ENCODE results near the gene TPPP2.

The TPPP2 gene

DNA sequence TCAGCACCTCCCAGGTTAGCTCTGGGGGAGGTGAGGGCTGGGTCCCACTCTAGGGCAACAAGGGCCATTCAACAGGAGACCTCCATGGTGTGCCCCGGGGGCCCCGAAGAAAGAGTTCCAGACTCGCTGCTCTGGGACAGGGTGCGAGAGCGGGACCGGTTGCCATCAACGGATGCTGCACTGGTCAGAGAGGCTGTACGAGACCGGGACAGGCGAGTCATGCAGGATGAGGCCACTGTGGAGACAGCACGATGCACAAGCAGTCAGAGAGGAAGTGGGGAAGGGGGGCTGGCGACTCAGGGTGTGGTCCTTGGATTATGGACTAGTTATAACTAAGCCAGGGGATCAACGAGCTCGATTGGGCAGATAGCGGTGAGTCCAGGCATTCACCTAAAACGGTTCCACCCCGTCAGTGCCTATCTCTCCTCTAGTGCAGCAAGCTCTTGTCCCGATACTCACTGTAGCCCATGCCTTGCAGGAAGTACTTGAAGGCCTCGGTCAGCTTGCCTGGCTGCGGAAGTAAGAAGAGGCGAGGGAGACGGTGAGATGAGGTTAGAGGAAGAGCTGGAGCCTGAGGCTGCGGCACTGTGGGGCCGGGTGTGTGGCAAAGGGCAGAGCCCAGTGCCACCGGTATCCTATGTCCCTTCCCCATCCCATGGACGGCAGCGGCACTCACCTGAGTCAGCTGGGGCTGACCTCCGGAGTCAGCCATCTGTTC is 12.3 kb upstream of the TPPP2 start:
- no peak for DNase-seq (ENCODE audit: low read depth)

DNA sequence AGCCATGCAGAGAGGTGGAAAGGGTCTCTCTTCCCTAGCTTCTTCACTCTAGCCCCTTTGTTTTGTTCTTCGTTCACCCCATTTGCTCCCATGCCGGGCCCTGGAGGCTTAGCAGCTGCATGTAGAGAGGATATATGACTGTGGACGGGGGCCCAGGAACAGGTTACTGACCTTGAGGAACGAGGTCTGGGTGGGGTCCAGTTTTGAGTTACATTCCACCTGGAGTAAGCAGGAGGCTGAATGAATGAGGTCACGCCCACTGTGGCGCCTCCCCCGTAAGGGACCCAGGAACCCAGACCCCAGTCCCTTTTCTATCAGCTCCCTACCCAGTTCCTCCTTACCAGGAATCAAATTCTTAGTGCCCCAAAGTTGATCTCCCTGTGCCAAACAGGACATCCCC is 11.7 kb upstream of the TPPP2 start:
- no peak for DNase-seq (ENCODE audit: low read depth)

DNA sequence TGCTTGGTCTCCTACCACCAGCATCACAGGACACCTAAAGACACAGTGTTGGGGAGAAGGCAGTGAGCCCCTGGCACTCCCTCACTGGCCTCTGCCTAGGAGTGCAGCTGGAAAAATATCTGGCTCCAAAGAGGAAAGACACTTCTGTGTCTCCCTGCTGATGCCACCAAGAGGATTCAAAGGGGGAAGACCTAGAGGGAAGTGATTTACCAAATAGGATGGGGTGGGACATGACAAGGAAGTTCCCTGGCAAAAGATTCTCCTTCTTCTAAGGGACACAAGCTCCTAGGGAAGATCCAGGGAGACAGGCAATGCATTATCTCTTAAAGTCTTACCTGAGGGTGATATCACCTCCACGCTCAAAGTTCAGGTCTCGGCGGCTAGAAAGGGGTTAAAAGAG is 11.2 kb upstream of the TPPP2 start:
- DNase-seq (ENCODE audit: low read depth) = no peak

DNA sequence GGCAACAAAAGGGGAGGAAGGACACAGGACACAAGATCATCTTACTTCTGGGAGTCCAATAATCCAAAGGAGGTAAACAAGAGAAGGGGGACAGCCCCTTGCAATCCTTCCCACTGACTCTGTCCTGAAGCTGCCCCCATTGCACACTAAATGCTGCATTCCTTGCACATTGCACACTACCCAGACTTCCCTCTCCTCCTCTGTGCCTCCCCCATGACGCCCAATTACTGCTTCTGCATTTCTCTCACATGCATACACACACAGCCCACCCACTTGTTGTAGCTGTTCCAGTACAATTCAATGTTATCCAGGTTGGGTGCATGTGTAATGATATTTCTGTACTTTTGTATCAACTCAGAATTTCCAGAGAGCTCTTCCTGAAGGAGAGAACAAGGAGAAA is 10.7 kb upstream of the TPPP2 start:
- no peak for DNase-seq (ENCODE audit: low read depth)

DNA sequence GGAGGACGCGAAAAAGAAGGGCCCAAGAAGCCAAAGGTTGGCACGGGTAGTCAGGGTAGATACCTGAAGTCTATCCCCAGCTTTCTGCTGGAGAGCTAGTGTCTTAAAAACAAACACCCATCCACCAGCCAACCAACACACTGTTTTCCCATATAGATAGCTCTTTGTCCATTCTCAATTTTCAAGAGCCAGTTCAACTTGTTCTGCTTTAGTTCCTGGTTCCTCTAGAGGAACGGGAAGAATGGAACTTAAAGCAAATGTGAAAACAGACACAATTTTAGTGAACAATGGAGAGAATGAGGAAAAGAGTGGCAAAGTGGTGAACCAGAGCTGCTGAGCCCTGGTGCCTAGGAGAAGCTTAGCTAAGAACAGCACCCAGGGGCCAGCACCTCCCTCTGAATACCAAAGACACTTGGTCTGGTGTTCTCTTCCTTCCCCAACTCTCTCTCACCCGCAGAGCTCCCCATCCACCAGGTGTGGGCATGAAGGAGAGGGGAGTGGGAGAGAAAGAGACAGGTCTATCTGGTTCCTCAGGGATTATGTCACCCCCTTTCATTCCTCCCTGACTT is 9.0 kb upstream of the TPPP2 start:
- DNase-seq (ENCODE audit: low read depth) = no peak

DNA sequence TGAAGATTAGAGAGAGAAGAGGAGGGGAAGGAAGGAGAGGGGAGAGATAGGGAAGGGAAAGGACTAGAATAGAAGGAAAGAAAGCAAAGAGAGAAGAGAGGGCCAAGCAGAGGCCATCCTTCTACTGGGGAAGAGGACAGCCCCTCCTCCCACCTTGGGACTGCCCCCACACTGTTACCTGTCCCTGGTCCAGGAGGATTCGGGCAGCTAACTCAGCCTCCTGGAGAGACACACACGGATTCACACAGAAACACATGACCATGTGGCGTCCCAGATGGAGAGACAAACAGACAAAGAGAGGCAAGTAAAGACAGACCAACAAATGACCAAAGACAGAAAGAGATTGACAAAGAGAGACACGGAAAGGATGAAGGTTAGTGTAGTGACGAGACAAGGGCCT is 7.3 kb upstream of the TPPP2 start:
- DNase-seq (ENCODE audit: low read depth) = no peak

DNA sequence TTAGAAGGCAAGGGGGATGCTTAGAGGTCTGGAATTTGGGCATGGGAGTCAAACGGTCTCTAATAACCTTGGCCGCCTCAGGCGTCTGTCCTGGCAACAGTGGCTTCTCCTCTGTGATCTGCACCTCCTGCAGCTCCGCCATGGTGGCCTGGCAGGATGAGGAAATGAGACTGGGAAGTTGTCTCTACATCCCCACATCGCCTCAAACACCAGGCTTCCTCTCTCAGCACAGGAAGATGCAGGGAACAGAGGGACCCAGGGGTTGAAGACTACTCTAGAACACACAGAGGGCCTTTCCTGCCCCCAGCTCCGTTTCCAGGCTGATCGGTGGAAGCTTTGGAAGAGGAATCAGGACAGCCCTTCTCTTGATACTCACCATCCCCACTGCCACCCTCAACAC is 6.8 kb upstream of the TPPP2 start:
- DNase-seq (ENCODE audit: low read depth) = no peak

DNA sequence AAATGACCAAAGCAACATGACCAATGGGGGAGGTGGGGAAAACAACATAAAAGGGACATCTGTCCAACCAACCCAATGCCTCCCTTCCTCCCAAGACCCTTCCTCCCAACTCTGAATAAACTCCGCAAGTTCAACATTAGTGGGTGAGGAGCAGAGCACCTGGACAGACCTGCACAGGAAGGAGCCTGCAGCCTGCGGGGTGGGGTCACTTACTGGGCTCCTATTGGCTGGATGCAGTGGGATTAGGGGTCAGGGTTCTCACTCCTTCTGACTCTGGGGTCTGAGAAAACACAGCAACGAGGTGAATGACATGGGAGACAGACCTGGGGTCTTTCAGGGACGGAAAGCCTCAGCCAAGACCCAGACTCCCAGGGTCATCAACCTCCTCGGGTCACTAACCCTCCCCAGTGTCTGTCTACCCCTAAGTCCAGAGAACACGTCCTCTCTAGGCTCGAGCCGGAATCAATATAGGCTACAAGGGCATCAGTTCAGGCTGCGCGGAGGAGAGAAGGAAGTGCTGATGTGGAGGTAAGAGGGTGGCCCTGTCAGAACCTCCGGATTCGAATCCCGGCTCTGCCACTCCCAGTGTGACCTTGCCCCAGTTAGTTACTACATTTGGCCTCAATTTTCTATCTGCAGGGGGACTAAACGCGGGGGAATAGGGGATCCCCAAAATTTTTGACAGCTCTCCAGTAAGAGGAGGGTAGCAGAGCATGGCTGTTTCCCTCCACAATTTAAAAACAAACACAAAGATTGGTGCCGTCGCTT is 6.0 kb upstream of the TPPP2 start:
- no peak for DNase-seq (ENCODE audit: low read depth)

DNA sequence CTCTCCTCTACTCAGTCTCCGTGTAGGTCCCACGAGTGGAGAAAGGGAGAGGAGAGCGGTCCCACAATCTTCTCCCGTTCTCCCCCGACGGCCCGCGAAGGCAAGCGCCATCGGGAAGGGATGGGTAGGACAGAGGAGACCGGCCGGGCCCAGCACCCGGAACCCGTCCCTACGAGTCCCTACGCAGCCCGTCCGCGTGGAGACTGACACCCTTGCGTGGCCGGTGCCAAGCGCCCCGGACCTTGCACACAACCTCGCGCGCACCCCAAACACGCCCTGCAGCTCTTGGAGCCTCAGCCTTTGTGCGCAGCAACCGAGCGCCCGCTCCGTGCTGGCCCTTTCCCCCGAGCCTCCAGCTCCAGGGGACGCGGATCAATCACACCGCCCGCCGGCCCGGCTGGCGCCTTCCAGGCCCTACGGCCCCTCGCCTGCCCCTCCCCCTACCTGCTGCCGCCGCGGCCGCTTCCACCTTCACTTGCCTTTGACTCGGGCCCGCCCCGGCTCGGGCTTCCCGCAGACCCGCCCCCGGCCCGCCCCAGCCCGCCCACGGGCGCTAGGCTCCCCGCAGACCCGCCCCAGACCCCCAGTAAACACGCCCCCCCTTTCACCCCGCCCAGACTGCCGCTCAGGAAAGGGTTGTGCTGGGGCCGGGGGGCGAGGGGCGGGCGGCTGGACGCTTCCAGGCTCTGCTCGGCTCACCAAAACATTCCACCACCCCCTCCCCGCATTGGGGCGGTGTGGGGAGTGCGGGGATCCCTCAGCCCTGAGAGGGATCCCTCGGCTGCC is 5.2 kb upstream of the TPPP2 start, which contains the start of gene NDRG2:
TSS of gene NDRG2 (minus strand) at position 477 of the 786 bp plus-strand sequence. CDS start 1,746 bp downstream, outside the sequence.
- no peak for DNase-seq (ENCODE audit: low read depth)

DNA sequence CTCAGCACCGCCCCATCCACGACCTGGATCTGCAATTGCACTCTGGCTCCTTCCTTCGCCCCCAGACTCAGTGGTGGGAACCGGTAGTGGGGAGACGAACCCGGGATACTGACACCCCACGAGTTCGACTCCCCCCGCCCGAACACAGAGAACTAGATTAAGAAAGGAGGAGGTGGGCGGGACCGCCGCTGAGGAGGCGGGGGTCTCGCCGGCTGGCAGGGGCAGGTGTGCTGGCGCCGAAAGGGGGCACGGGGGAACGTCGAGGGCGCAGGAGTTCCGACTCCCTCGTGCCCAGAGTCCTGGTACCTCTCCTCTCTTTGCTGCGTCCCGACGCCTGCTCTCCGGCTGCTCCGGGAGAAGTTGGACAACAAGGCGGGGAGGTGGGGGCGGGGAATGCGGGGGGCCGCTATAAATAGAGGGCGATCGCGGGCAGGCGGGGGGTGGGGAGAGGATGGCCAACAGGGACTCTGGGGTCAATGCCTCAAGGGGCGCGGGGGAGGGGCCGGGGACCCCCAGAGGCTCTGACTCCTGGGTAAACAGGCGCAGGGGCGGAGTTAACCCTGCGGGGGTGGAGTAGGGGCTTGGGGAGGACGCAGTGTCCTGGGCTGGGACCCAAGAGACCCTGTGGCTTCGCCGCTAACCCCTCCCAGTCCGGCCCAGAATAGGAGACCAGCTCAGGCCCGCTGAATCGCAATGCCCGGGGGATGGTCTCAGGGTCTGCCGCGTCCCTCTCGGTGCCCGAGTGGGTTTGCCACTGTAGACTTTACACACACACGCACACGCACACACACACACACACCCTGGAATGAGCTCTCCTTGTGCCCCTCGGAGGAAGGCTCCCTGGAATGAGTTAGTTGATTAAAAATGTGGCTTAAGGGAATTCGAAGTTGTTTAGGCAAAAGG is 4.4 kb upstream of the TPPP2 start:
- no peak for DNase-seq (ENCODE audit: low read depth)

DNA sequence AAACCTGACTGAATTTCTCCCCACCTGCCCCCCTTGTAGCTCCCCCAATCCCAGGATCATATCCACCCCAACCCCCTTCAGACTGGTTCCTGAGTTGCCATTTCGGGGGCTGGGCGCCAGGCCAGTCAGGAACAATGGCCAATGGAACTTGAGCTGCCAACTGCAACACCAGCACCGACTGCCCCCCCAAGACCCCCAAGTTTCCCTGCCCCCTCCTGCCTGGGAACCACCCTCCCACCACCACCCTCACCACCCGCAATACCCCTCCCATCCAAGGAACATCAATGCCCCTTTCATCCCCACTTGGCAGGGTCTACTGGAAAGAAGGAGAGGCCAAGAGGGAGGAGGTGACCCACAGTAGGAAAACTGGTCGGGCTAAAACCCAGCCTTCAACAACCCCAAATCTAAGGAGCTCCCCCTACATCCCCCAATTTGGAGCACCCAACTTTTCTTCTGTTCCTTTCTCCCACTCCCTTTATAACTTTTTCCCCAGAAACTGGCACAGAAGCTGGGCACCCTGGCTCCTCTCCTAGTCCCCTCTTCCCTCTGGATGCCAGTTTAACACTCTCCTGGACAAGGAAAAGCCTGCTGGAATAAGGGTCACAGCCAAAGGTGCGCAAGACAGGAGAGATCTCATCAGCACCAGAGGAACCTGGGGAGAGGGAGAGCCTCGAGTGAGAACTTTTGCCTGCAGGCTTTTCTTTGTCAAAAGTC is 3.6 kb upstream of the TPPP2 start:
- DNase-seq (ENCODE audit: low read depth) = no peak

DNA sequence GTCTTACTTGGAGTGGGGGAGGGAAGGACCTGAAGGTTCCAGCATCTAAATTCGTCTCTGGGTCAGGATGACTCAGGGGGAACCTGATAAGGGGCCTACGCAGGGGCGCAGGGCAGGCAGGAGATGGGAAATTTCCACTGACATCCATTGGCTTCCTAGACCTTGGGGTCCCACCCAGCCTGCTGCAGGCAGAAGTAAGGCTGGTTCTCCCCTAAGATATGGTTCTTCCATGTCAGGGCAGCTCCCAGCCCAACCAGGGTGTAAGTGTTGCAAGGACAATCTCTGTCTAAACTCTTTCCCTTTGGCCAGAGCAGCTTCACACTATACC is 3.1 kb upstream of the TPPP2 start:
- no peak for DNase-seq (ENCODE audit: low read depth)

DNA sequence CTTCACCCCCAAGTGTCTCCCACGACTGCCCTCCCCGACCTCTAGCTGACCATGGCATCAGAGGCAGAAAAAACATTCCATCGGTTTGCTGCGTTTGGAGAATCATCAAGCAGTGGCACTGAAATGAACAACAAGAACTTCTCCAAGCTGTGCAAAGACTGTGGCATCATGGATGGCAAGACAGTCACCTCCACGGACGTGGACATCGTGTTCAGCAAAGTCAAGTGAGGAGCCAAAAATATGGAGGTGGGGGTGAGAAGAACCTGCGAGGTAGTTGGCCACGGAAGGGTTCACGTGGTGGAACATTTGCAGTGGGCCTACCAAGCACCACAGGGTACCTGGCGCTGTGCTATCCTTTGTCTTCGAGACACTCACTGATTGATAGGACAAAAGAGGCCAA is 514 bp downstream of the TPPP2 start:
- no peak for DNase-seq (ENCODE audit: low read depth)

DNA sequence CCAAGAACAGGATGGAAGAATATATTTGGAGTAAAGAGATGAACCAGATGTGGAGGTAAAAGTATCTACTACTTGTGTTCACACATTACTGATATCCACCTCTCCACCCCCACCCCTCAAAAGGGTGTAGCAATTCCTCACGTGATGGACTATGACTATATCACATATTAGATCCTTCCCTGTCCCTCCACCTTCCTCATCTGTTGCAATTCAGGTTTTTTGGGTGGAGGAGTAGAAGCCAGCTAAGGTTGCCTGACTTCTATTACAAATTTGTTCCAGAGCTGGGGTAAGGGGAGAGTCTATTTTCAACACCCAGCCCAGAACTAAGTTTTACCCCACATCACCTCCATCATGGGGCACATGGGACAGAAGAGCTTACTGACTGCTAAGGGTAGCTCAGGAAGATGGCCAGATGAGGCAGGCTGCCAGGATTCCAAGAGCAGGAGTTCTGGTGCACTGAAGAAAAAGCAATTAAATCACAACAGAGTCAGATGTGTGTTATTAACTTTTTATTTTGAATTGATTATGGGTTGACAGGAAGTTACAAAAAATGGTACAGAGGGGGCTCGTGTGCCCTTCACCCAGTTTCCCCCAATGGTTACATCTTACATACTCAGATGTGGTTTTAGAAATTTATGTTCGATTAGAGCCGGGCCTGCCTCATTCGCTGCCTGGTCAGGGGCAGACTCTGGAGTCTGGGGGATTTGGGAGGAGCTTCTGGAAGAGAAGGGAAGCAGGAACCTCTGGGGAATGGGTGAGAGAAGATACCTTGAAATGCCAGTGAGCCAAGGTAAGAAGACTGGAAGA is 2.5 kb downstream of the TPPP2 start:
- DNase-seq (ENCODE audit: low read depth) = no peak

DNA sequence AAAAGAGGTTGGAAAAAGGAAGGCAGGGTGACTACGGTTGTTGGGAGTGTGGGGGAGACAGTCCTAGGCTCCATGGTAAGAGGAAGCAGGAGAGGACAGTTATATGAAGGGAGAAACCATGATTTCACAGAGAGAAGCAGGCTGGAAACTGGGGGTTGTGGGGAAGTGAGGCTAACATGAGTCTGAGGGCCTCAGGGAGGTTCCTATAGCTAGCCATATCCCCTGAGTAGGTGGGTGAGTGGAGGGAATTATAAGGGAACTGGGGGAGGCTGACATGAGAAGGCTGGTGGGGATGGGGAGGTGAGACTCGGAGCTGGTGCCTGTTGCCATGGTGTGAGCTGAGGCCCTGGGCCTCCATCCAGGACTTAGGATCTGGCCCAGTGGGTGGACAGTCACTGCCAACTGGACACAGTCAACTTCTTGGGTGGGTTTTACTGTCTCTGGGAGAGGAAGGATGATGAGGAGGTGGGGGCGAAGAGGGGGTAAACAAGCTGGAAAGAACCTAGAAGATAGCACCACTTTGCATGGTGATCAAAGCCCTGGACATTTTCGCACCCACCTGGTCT is 3.2 kb downstream of the TPPP2 start:
- no peak for DNase-seq (ENCODE audit: low read depth)

DNA sequence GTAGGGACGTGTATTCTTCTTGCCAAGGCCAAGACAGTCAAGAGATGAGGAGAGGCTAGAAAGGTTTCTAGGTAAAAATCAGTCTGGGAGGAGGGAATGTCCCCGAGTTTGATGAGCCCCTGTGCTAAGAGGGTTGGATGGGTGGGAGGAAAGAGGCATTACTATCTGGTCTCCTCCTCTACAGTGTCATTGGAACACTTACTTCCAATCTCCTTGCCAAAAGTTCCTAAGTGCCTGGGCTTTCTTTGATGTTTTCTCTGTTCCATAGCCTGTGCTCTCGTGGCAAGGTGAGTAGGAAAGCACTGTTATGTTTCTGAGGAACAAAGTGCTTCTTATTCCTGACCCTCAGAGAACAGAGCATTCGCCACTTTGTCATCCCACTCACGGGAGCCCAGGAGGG is 4.7 kb downstream of the TPPP2 start, which contains the start of gene RNASE13:
TSS of gene RNASE13 (minus strand) at position 101 of the 400 bp plus-strand sequence. CDS start 519 bp downstream, outside the sequence.
- DNase-seq (ENCODE audit: low read depth) = no peak

DNA sequence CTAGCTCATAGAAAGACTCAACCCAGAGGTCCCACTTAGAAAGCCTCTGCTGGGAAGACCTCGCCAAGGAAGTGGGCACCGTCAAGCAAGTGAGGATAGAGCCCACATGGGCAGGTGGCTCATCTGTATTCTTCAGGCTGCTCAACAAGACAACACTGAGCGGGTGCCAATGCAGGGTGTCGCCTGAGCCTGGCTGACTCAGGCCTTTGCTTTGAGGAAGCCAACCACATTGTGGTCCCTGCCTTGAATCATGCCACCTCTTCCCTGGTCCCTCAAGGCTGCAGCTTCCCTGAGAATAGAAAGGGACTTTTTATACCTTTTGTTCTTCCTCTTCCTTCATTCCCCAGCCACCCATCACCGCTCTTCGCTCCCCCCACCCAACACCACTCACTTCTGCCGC is 6.7 kb downstream of the TPPP2 start:
- no peak for DNase-seq (ENCODE audit: low read depth)

DNA sequence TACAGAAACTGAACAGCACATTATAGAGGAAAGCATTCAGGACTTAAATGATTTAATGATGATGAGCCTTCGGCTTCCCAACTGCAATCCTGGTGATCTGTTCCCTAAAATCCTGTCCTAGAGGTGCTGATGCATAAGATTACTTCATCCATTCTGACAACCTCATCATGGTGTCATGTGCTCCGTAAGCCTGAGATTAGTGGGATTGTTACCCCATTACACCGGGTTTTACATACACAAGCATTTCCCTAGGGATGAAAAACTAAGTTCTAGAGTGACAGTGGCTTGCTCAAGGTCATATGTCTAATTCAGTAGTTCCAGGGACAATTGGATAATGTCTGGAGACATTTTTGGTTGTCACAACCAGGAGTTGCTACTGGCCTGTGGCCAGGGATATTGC is 7.1 kb downstream of the TPPP2 start:
- no peak for DNase-seq (ENCODE audit: low read depth)
